Measurements from ENCODE around the gene E2F7.

DNA sequence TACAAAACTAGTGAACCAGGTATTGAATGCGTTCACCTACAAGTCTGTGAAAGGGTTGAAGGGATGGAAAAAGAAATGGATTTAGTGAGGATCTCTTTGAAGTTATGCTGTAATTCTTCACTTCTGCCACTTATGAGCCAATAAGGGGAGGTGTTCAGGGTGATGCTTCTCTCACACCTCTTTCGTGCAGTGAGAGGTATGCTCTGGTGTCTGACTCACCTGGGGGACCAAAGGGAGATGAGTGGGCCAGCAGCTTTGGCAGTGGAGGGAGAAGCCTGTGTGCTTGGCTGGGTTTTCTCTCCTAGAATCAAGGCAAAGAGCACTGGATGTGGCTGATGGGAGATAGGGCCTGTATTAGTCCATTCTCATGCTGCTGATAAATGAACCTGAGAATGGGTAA lies 45.4 kb downstream of the E2F7 start:
- TF ChIP-seq, protein P1, sequence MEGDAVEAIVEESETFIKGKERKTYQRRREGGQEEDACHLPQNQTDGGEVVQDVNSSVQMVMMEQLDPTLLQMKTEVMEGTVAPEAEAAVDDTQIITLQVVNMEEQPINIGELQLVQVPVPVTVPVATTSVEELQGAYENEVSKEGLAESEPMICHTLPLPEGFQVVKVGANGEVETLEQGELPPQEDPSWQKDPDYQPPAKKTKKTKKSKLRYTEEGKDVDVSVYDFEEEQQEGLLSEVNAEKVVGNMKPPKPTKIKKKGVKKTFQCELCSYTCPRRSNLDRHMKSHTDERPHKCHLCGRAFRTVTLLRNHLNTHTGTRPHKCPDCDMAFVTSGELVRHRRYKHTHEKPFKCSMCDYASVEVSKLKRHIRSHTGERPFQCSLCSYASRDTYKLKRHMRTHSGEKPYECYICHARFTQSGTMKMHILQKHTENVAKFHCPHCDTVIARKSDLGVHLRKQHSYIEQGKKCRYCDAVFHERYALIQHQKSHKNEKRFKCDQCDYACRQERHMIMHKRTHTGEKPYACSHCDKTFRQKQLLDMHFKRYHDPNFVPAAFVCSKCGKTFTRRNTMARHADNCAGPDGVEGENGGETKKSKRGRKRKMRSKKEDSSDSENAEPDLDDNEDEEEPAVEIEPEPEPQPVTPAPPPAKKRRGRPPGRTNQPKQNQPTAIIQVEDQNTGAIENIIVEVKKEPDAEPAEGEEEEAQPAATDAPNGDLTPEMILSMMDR (IDR thresholded peaks at IDR 0.05; ENCODE audit: low read length), result no peak
- TF ChIP-seq EZH2 (IDR thresholded peaks at IDR 0.05; ENCODE audit: borderline replicate concordance, low read length), result no peak

All from OCI-LY1 (cell line).